MG63 (cell line): ENCODE results near the gene FMN1. TPM values are rescaled to one million over a fixed set of nuclear protein-coding genes. Genes with fewer than 3 reads are reported as not detected.

Experiments
- DNase-seq: peaks from one replicate; pipeline ENCODE4 v3.0.0-alpha.2; 2020
- H3K27me3 ChIP-seq: fragments of 250-450 bp; sonication (Bioruptor Pico); 2 replicates; pipeline ENCODE4 v1.5.1; 2020; ENCODE audit warnings: mild to moderate bottlenecking, moderate library complexity
- H3K36me3 ChIP-seq: fragments of 250-450 bp; sonication (Bioruptor Pico); 2 replicates; pipeline ENCODE4 v1.5.1; 2020; ENCODE audit warnings: mild to moderate bottlenecking, moderate library complexity
- H3K4me3 ChIP-seq: fragments of 250-450 bp; sonication (Bioruptor Pico); 2 replicates; pipeline ENCODE4 v1.5.1; 2020; ENCODE audit warnings: mild to moderate bottlenecking, moderate library complexity
- H3K9me3 ChIP-seq: fragments of 250-450 bp; sonication (Bioruptor Pico); 2 replicates; pipeline ENCODE4 v1.5.1; 2020; ENCODE audit warnings: mild to moderate bottlenecking, moderate library complexity
- total RNA-seq: library from RNA; depleted of rRNA; stranded (reverse); fragments of >200 nt; shearing (Covaris generic); gene quantifications from 2 replicates; pipeline ENCODE4 v1.2.3, GENCODE V29; 2014; ENCODE audit warnings: low replicate concordance

Gene FMN1
- total RNA-seq, 1 experiment from 2014 or later: 9.0 TPM

DNA sequence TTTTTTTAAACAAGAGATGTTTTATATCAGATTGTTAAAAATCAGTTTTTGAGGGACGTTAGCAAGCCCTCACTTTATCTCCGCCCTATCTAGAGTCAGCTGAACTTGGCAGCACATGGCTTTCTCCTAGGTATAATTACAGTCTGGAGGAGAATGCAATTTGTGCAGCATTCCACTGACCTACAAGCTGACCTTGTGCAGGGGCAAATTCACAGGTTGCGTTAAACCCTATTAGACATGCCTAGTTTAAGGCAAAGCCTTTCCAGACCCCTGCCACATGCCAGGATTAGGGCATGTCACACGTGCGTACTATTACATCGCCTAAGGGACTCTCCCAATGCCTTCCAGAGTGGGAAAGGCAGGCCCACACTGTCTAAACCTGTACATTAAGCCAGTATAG is 252.7 kb downstream of the FMN1 start:
- Histone ChIP-seq H3K4me3 (no peak overlapping the region), H3K36me3 (no peaks in the 10 kb centered on the region), H3K9me3 (peaks cover 2% of the 10 kb centered on the region; the same call in 1 of the 2 replicates), H3K27me3 (no peaks in the 10 kb centered on the region)
- no peak for DNase-seq

DNA sequence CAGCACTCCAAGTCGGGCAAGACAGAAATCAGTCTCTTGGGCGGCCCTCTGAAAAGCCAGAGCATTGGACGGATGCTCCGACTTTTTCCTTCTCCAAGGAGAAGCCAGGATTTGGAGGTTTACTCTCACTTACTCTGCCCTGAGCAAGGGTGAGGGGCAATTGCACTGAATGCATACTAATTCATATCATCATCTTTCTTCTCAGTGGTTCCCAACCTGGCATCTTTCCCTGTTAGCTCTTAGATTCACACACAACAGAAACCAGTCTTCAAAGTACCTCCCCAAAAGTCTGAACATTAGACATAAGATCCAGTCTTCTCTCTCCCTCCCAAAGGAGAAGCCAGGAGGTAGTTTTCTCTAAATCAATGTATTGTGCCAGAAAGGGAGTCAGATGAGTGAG is 257.5 kb downstream of the FMN1 start:
- no peaks in the 10 kb centered on the region for H3K36me3 ChIP-seq
- H3K4me3 ChIP-seq: no peak overlapping the region
- peaks cover 6% of the 10 kb centered on the region for H3K9me3 ChIP-seq
- H3K27me3 ChIP-seq: no peaks in the 10 kb centered on the region
- DNase-seq: no peak

DNA sequence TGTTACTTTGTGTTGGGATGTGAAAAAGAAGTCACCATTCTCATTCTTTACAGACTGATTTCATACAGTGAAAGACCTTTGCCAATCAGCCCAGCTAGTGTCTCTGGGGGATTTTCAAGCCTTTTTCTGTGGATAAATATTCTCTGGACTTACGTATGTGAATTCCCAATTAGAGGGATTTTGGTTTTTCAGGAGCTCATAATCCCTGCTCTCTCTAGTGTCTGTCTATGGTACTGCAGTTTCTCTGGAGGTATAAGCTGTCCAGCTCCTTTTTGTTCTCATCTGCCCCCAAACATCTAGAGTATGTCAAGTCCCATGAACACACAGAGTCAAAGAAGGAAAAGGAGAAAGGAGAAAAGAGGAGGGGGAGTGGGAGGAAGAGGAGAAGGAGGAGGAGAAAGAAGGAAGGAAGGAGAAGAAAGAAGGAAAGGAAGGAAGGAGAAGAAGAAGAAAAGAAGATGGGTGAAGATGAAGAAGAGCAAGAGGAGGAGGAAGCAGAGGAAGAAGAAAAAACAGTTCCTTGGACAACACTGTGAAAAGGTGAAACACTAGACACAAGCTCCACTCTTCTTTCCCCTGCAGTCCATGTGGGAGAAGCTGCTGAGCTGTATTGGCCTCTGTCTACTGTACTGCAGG is 258.1 kb downstream of the FMN1 start:
- peaks cover 6% of the 10 kb centered on the region for H3K9me3 ChIP-seq
- H3K36me3 ChIP-seq: no peaks in the 10 kb centered on the region
- no peak for DNase-seq
- no peaks in the 10 kb centered on the region for H3K27me3 ChIP-seq
- H3K4me3 ChIP-seq: no peak overlapping the region

DNA sequence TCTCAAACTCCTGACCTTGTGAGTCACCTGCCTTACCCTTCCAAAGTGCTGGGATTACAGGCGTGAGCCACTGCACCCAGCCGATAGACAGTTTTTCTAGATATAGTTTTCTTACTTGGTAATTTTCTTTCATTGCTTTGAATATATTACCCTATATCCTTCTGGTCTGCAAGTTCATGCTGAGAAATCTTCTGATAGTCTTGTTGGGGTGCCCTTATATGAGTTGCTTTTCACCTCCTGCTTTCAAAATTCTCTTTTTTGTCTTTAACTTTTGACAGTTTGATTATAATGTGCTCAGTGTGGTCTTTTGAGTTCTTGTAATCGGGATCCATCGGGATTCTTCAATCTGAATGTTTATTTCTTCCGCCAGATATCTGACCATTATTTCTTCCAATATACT is 259.4 kb downstream of the FMN1 start:
- H3K36me3 ChIP-seq: no peaks in the 10 kb centered on the region
- H3K9me3 ChIP-seq: peaks cover 6% of the 10 kb centered on the region
- no peak overlapping the region for H3K4me3 ChIP-seq
- no peak for DNase-seq
- H3K27me3 ChIP-seq: no peaks in the 10 kb centered on the region

DNA sequence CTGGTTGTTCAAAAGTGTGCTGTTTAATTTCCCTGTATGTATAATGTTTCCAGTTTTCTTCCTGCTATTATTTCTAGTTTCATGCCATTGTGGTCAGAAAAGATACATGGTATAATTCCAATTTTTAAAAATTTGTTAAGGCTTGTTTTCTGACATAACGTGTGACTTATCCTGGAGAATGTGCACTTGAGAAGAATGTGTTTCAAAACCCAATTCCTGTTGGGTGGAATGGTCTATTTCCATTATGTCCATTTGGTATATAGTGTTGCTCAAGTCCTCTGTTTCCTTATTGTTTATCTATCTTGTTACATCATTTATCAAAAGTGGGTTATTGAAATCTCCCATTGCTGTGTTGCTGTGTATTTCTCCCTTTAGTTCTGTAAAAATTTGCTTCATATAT is 261.3 kb downstream of the FMN1 start:
- no peak for DNase-seq
- no peaks in the 10 kb centered on the region for H3K27me3 ChIP-seq

DNA sequence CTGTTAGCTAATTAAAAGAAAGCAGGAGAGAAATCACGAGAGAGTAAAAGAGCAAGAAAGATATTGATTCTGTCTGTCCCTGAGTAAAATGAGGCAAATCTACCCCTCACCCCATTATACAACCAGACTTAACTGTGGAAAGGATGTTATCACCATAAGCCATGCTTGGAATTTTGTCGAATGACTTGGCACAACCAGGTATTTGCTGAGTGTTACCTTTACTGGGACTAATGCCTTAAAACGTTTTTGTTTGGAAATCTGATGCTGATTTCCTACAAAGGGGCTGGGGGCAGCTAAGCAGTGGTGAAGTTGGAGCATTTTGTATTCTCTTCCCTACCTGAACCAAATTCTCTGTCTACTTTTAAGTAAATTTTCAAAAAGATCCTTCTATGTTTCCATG is 265.6 kb downstream of the FMN1 start:
- no peak overlapping the region for H3K4me3 ChIP-seq
- H3K27me3 ChIP-seq: no peaks in the 10 kb centered on the region
- no peaks in the 10 kb centered on the region for H3K9me3 ChIP-seq
- no peak for DNase-seq
- H3K36me3 ChIP-seq: no peaks in the 10 kb centered on the region

More for the DNA sequence above, 261.3 kb downstream of the FMN1 start:
- peaks cover 6% of the 10 kb centered on the region for H3K9me3 ChIP-seq
- H3K36me3 ChIP-seq: no peaks in the 10 kb centered on the region
- no peak overlapping the region for H3K4me3 ChIP-seq

DNA sequence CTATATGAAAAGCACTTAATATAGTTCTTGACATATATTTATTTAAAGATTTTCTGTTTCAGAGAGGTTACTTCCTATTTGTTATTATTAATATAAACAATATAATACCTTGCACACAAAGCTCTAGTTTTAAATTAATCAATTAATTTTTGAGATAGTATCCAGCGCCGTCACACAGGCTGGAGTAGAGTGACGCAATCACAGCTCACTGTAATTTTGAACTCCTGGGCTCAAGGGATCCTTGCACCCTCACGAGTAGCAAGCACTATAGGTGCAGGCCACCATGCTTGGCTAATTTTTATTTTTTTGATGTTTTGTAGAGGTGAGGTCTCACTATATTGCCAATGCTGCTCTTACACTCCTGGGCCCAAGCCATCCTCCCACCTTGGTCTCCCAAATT is 267.4 kb downstream of the FMN1 start:
- no peak overlapping the region for H3K4me3 ChIP-seq
- H3K27me3 ChIP-seq: no peaks in the 10 kb centered on the region
- no peaks in the 10 kb centered on the region for H3K9me3 ChIP-seq
- no peak for DNase-seq
- no peaks in the 10 kb centered on the region; the same call in 1 of the 2 replicates for H3K36me3 ChIP-seq

DNA sequence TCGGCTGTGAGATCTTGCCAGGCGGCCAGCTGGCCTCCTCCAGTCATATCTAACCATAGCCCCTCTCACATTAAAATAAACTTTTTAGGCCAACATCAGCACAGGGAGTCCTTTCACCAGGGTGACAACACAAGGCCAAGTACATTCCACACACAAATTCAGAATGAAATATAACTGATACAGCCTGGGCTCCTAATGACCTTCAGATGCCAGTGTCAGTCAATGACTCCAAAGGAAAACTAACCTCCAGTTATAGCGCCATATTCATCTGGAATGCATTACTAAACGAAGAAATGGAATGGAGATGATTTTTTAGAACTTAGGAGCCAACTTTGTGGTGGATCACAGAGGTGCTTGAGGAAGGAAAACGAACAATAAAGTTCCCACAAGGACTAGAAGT is 271.3 kb downstream of the FMN1 start:
- Histone ChIP-seq H3K27me3 (no peaks in the 10 kb centered on the region), H3K9me3 (no peaks in the 10 kb centered on the region), H3K36me3 (no peaks in the 10 kb centered on the region; the same call in 1 of the 2 replicates), H3K4me3 (no peak overlapping the region)
- DNase-seq: no peak

DNA sequence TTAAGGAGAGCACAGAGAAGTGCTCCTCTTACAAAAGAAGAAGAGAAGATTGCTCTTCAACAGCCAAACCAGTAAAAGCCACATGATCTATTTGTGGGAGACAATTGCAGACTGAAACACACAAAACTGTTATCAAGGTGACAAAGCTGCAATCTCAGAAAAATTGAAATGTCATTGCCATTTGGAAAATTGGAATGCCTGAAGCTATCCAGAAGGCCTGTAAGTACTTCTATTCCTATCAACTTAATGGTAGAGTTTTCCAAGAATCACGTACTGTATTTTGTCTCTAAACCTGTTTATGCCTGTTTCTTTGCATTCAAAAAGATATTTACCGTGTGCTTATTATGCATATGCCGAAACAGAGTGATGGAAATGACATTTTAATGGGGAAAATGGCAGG is 272.0 kb downstream of the FMN1 start:
- no peak overlapping the region for H3K4me3 ChIP-seq
- H3K27me3 ChIP-seq: no peaks in the 10 kb centered on the region
- H3K36me3 ChIP-seq: no peaks in the 10 kb centered on the region; the same call in 1 of the 2 replicates
- H3K9me3 ChIP-seq: no peaks in the 10 kb centered on the region
- DNase-seq: no peak

DNA sequence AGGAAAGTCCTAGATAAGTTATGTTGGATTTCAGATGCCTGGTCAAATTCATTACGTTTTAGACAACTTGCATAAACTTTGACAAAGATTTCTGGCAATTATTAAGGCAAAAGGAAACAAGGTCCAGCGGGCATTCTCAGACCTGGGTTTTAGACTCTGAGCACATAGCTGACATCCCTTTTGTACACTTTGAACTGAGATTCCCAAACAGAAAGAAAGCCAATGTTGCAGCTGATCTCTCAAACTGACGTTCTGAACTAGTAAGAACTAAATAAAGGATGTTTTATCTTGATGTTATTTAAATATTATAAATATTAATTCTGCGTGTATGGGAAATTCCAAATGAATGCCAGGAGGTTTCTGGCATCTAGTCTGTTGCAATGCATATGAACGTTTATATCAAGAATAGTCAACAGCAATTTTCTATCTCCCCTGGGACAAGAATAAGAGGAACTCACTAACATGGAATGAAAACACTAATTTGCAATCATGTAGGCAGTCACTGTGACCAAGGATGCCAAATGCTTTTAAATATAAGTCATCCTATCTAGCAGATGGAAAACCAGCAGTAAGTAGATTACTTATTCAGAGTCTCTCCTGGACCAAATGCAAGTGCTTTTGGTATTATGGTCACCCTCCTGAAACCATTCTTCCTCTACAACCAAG is 274.6 kb downstream of the FMN1 start:
- Histone ChIP-seq H3K27me3 (no peaks in the 10 kb centered on the region), H3K36me3 (no peaks in the 10 kb centered on the region; the same call in 1 of the 2 replicates), H3K9me3 (no peaks in the 10 kb centered on the region), H3K4me3 (no peak overlapping the region)
- DNase-seq: peak; percentile 16

DNA sequence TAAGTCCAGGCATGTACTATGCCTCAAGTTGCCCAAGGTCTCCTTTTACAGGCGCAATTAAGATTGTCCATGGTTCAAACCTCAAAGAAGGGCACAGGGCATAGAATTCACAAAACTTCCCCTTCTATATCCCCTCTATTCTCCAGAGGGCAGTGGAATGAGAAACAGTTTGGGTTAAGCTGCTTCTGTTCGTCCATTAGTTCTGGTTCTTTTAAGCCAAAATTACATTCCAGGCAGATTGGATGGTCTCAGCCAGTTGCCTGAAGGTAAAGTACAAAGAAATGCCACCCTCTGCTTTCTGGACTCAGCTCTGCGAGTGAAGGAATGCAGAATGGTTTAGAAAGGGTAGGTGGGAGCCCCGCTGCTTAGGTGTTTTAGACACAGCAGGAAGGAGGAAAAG is 276.0 kb downstream of the FMN1 start:
- no peaks in the 10 kb centered on the region for H3K27me3 ChIP-seq
- H3K4me3 ChIP-seq: no peak overlapping the region
- no peak for DNase-seq
- H3K36me3 ChIP-seq: no peaks in the 10 kb centered on the region; the same call in 1 of the 2 replicates
- no peaks in the 10 kb centered on the region for H3K9me3 ChIP-seq

DNA sequence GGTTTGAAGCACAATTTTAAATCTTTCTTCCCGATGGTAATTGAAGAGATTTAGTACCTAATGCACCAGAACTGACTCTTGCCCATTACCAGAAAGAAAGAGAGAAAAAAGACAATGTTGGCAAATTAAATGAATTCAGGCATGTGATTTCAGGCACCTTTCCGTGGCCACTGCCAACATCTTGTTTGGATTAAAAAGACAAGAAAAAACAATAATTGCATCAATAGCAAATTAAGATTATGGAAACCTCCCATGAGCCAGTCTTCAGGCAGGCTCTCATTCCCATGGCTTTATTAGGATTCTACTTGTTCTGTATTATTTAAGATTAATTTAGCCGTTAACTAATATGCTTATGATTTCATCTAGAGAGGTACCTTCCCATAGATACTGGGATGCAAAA is 283.7 kb downstream of the FMN1 start:
- Histone ChIP-seq H3K4me3 (no peak overlapping the region), H3K9me3 (no peaks in the 10 kb centered on the region), H3K27me3 (no peaks in the 10 kb centered on the region), H3K36me3 (no peaks in the 10 kb centered on the region)
- no peak for DNase-seq

DNA sequence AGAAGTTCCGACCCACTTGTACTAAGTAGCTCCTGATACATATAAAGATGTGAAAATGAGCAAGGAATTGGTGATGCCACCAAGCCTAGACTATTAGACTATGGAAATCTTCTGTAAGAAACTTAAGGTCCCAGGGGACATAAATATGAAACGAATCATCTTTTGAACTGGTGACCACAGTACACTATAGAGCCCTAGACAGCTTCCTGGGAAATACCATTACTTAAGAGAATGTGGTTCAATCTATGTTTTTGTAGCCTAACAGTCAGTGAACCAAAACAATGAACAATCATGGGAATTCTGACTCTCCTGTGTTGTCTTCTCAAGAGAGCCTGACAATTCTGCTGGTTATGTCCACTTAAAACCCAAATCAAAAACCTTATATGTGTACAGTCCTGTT is 285.1 kb downstream of the FMN1 start:
- no peak for DNase-seq
- H3K4me3 ChIP-seq: no peak overlapping the region

DNA sequence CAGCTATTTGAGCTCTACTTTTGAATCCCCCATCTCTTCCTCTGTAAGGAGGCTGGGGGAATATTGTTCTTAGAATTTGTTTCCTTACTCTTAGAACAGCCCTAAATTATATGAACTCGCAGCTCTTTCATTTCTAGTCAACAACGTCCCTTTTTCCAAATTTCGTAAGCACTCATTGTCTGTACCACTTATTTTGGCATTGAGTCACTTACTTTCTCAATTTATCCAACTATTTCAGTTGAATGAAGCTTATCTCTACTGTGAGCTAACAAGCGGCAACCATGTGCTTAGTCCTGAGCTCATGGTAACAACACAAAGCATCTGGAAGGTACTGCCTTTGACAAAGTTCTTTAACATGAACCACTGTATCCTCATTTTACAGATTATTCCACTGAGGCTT is 285.6 kb downstream of the FMN1 start:
- no peaks in the 10 kb centered on the region for H3K27me3 ChIP-seq
- H3K36me3 ChIP-seq: peaks cover 2% of the 10 kb centered on the region; the same call in 1 of the 2 replicates
- 0 out of 2 replicates have a peak, but pooled peaks cover 3% of the 10 kb centered on the region for H3K9me3 ChIP-seq
- no peak for DNase-seq
- no peak overlapping the region for H3K4me3 ChIP-seq

More for the DNA sequence above, 285.1 kb downstream of the FMN1 start:
- no peaks in the 10 kb centered on the region for H3K27me3 ChIP-seq
- 0 out of 2 replicates have a peak, but pooled peaks cover 3% of the 10 kb centered on the region for H3K9me3 ChIP-seq
- peaks cover 2% of the 10 kb centered on the region; the same call in 1 of the 2 replicates for H3K36me3 ChIP-seq

DNA sequence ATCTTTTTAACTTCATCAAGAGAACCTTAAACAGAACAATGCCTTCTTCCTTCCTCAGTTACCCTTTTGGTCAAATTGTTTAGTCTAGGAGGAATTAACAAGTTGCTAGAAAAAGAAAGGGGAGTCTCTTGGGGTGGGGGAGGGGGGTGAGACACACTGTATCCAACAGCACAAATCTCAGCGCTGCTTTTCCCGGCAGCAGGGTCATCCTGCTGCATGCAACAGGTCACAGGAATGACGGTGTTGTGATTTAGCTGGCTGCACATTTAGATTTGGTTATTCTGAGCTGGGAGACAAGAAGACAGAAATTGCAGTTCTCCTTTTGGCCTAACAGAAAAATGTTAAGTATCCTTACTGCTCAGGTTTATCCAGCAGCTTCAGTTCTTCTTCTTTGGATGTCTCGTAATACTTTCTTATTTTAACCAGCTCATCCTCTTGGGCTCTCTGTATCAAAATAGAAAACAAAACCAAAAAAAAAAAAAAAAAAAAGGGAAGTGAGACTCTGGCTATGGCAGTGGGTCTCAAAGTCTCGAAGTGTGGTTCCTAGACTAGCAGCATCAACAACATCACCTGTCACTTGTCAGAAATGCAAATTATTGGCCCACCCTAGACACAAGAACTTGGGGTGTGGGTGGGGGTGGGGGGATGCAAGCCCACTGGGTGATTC is 286.2 kb downstream of the FMN1 start:
- DNase-seq: no peak
- Histone ChIP-seq H3K36me3 (peaks cover 2% of the 10 kb centered on the region; the same call in 1 of the 2 replicates), H3K4me3 (no peak overlapping the region), H3K27me3 (no peaks in the 10 kb centered on the region), H3K9me3 (0 out of 2 replicates have a peak, but pooled peaks cover 3% of the 10 kb centered on the region)

DNA sequence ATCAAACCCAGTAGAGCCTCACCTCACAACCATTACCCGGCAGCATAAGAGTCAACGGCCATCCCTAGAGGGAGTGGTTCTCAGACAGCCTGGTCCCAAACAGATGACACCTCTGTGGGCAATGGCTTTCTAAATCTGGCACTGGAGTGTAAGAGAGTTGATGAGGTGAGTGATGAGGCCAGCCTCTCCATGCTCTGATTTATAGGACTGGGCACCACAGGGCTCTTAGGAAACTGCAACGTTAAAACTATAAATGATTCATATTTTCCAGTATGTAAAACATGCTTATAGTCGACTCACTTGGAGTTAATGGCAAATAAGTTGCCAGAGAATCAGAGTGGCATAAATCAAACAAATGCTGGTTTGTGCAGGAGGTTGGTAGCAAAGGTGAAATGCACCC is 289.0 kb downstream of the FMN1 start:
- no peak overlapping the region for H3K4me3 ChIP-seq
- DNase-seq: peak; percentile 57

DNA sequence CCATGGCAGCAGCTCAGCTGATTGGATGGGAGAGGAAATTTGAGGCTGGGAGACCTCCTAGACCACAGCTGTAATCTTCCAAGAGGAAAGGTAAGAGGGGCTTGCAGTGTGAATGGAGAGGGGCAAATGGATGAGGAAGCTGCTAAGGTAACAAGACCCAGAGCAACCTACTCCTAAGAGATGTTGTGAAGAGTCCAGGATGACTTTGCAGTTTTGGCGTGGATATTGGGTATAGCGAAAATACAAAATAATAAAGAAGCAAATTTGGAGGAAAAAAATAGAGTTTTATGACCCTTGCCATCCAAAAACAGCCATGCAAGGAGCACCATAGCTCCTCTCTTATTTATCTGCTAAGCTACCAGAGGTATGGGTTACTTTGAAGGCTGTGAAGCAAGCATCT is 290.1 kb downstream of the FMN1 start:
- H3K4me3 ChIP-seq: no peak overlapping the region
- H3K36me3 ChIP-seq: peaks cover 2% of the 10 kb centered on the region; the same call in 1 of the 2 replicates

More for the DNA sequence above, 289.0 kb downstream of the FMN1 start:
- Histone ChIP-seq H3K36me3 (peaks cover 2% of the 10 kb centered on the region; the same call in 1 of the 2 replicates), H3K9me3 (peaks cover 4% of the 10 kb centered on the region), H3K27me3 (no peaks in the 10 kb centered on the region)

More for the DNA sequence above, 290.1 kb downstream of the FMN1 start:
- no peak for DNase-seq
- peaks cover 4% of the 10 kb centered on the region for H3K9me3 ChIP-seq
- H3K27me3 ChIP-seq: no peaks in the 10 kb centered on the region
